Myocyte (in vitro differentiated cells): ENCODE data around the gene NELFCD. TPM values are rescaled to one million over a fixed set of nuclear protein-coding genes. Genes with fewer than 3 reads are reported as not detected.
A peak's percentile ranks its signal among the peaks of the same experiment; 100 is the strongest.

Experiments
- DNase-seq: peaks from one replicate; pipeline ENCODE4 v3.0.0-alpha.2; 2012; ENCODE audit warnings: low read depth
- total RNA-seq: library from RNA; depleted of rRNA; stranded (reverse); fragments of >200 nt; gene quantifications from 2 replicates; pipeline ENCODE4 v1.2.3, GENCODE V29; 2014

NELFCD gene
- total RNA-seq, 1 donor from 2014 or later: 32.0 TPM

GRCh38 chr20:58993332-58994248, 12.5 kb downstream of the NELFCD start:
- DNase-seq: no peak

- no peak for DNase-seq
Observed at GRCh38 chr20:58994390-58995159, 13.5 kb downstream of the NELFCD start.

DNA sequence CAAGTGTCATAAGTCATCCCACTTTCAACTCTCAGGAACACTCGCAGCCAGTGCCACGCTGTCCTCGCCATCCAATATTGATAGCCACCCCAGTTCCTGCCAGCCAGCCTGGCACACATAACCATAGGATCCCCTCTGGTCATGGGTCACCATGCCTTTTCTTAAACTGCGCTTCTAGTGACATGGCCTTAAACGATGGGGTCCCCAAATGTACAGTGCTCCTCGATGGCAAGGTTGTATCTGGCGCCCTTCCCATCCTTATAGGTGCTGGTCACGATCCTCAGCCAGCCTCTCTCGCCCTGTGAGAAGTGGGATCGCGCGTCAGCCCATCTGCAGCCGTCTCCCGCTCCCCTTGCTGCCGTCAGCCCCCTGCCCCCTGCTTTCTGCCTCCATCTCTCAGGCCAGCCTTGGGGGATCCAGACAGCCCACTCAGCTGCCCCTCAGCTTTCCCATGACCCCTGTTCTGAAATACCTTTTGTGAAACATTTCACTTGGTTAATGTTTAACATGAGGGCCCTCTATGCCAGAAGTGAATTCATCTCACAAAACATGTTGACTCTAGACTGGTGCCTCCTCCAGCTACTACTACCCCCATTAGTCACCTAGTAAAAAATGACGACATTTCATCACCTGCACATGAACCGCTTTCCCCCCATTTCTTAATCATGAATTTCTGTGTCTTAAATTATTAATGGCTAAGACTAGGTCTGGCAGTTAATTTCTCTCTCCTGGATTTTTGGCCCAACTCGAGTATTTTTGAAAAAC, 14.6 kb downstream of the NELFCD start:
- DNase-seq: no peak

- DNase-seq: no peak
Observed at GRCh38 chr20:58996226-58996611, 15.2 kb downstream of the NELFCD start.

- DNase-seq: no peak
Observed at GRCh38 chr20:58997141-58997770, 16.2 kb downstream of the NELFCD start.

DNA sequence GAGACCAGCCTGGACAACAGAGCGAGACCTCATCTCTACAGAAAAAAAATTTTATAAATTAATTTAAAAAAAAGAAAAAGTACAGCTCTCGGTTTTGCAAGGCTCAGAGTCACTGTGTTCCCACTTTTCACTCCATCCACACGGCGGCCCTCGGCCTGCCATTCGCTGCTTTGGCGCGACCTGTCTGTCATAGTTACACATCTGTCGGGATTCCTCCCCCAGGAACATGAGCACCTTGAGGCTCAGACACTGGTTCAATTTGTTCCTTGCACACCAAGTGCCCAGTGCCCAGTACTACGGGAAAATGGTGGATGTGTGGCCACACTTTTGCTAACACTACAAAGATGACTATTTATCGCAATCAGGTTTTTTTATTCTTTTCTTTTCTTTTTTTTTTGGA, 17.6 kb downstream of the NELFCD start:
- no peak for DNase-seq

DNA sequence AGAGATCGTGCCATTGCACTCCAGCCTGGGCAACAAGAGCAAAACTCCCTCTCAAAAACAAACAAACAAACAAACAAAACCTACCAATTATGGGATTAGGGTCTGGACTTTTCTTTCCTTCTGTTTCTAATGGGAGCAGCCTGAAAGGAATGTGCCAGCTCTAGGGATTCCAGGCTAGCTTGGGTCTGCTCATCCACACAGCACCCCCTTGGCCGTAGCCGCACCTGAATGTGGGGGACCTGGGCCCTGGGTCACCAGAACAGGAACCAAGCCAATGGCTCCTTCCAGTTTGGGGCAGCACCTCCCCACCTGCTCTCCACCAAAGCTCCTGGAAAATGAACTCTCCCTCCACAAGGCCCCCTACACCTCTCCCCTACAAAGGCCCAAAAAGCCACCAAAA, 19.3 kb downstream of the NELFCD start:
- DNase-seq: no peak

DNA sequence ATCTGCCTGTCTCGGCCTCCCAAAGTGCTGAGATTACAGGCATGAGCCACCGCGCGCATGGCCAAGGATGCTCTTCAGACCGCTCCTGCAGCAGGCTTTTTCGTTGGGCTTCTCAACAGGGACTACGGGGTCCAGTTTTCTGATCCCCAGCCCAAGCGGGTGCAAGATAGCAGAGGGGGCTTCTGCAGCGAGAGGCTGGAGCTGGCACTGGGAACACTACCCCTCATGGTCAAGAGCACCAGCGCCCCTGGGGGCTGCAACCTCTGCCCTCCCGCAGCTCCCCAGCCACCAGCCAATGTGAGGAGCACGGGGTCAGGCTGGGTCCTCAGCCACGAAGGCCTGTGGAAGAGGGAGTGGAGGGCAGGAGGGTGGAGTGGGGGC, 20.0 kb downstream of the NELFCD start:
- DNase-seq: no peak

DNA sequence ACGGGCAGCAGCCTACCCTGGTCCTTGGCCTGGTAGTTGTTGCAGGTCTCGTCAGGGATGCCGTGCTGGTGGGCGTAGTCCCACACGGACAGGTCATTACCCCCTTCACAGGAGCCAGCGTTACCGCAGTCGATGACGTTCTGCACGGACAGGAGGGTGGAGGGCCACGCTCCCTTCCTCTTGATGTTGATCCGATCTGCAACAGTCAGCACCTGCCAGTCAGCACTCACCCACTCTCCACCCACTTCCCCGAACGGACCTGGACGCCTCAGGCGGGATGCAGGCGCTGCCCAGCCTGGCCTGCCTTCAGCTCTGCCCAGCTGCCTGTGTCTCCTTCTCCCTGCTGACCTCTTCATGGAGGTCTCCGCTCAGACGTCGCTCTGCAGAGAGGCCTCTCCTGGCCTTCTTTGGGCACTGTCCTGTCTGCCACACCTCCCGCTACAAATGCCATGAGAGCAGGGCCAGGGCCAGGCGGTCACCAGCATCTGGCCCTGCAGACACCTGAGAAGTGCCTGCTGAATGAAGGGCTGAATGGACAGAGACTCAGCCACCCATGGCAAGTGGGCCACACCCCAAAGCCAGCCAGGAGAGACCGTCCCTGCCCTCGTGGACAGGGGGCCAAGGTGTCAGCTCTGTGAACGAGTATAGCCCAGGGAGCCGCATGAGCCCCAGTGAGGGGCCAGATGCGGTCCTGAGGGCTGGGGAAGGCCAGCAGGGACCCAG, 20.6 kb downstream of the NELFCD start:
- no peak for DNase-seq

- no peak for DNase-seq
Observed at GRCh38 chr20:59002388-59002787, 21.3 kb downstream of the NELFCD start.

GRCh38 chr20:59002874-59003399, 21.9 kb downstream of the NELFCD start:
- no peak for DNase-seq

GRCh38 chr20:59003836-59004492, 22.9 kb downstream of the NELFCD start:
- no peak for DNase-seq

DNA sequence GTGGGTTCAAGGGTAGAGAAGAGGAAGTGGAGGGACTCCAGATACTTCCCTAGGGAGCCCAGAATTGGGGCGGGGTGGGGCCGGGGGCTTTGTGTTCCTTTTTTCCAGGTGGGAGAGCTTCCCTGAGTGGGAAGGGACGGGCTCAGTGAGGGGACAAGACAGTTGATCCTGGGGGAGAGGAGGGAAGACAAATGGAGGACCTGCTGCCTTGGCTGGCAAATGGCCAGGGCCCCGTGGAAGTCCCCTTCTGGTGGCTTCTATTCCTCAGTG, 23.4 kb downstream of the NELFCD start:
- no peak for DNase-seq

- DNase-seq: no peak
Observed at GRCh38 chr20:59004763-59005522, 23.9 kb downstream of the NELFCD start.

- DNase-seq: no peak
Observed at GRCh38 chr20:59005523-59006166, 24.6 kb downstream of the NELFCD start.

GRCh38 chr20:59006167-59006863, 25.3 kb downstream of the NELFCD start:
- peak; percentile 37 for DNase-seq

DNA sequence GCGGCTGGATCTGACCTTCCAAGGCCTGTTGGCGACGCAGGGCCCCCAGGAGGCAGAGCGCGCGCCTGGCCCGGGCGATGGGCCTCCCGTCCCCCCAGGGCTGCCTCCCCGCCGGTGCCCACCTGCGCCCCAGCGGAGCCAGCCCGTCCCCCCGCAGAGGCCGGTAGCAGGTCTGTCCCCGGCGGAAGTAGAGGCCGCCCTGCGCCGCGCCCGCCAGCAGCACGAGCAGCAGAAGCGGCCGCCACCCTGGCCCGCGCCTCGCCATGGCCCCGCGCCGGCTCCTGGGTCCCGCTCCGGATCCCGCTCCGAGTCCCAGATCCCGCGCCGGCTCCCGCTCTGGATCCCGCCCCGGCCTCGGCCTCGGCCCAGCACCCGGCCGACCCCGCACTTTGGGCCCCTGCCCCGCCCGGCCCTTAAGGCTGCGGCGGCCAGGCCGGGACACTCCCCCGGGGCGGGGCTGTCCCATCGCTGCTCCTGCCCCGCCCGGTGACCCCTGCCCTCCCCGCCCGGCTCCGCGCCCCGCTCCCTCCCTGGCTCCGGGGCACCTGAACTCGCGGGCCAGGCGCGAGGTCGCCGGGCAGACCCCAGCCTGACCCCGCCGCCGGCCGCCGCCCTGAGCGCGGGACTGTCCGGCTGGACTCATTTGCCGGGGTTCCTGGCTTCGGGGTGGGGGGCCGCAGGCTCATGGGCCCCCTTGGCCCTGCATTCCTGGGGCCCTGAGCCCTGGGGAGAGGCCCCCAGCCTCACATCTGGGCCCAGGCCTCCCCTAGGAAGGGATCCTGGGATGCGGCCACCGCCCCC, 26.0 kb downstream of the NELFCD start, which contains the start of gene CTSZ:
TSS of gene CTSZ (minus strand) at position 391 of the 801 bp plus-strand sequence. CDS start at position 265, 126 bp downstream.
- peak; percentile 51 for DNase-seq
